Lower lobe of right lung (tissue), 2 donors: ENCODE data around the gene SPTA1. TPM values are rescaled to one million over a fixed set of nuclear protein-coding genes. Genes with fewer than 3 reads are reported as not detected.

Source experiments
- ATAC-seq, 2 donors: fragments of 200-7000 bp; cut with Tn5 transposase; one replicate each; pipeline ENCODE4 v1.9.1; 2020 to 2022; ENCODE audit warnings: mild to moderate bottlenecking in 2 of 2, moderate library complexity in 2 of 2
- DNase-seq: peaks from one replicate; pipeline ENCODE4 v3.0.0-alpha.2; 2020
- H3K27ac ChIP-seq: fragments of 200-600 bp; one replicate; pipeline ENCODE4 v1.8.0; 2022
- H3K27me3 ChIP-seq: fragments of 200-600 bp; one replicate; pipeline ENCODE4 v1.8.0; 2022; ENCODE audit warnings: low read depth
- H3K36me3 ChIP-seq: fragments of 200-600 bp; one replicate; pipeline ENCODE4 v1.8.0; 2022; ENCODE audit warnings: mild to moderate bottlenecking
- H3K4me1 ChIP-seq: fragments of 200-600 bp; one replicate; pipeline ENCODE4 v1.8.0; 2022
- H3K4me3 ChIP-seq: fragments of 200-600 bp; one replicate; pipeline ENCODE4 v1.8.0; 2022; ENCODE audit warnings: mild to moderate bottlenecking
- H3K9me3 ChIP-seq: fragments of 200-600 bp; one replicate; pipeline ENCODE4 v1.8.0; 2022
- intact Hi-C: fragments of 100-400 bp; cut with DNase I; formaldehyde crosslinking; loops from one replicate; pipeline ENCODE4 v1.11.0; 2022
- total RNA-seq: library from RNA; stranded (reverse); fragmentation: NEBNext Ultra II Directional; extraction: Animal tissue kit (Norgen Biotek cat#: 25700); gene quantifications from one replicate; pipeline ENCODE4 v1.2.1, GENCODE V29; 2021
- TF ChIP-seq, protein P1 (sequence below): fragments of 200-600 bp; IDR thresholded peaks from one replicate; pipeline ENCODE4 v1.8.0; 2022; ENCODE audit warnings: antibody characterized with exemption, mild to moderate bottlenecking
- donor health status: DM: no; HTN: yes; CAD: no; lungs with severe emphysema.

Gene SPTA1
- total RNA-seq, 1 donor from 2014 or later = 0.50 TPM

DNA sequence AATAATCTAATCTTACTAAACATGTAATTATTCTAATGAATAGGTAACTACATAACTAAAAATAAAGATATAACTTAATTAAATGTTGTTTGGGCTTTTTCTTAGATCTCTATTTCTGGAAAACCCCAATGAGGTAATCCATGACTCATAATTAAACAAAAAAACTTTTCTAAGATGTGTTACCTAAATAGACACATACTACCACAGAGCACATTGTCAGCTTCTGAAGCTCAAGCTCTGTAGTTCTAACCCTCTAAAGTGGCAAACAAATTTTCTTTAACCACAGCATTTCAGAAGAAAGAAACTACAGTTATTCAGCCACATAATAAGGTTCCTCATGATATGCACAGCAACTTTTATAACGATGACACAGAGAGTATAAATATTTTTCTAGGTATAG is 29.8 kb upstream of the SPTA1 start:
- H3K4me1 ChIP-seq = no peaks in the 10 kb centered on the region
- H3K36me3 ChIP-seq = no peaks in the 10 kb centered on the region
- no peaks in the 10 kb centered on the region for H3K27me3 ChIP-seq
- DNase-seq = no peak
- no peaks in the 10 kb centered on the region for H3K9me3 ChIP-seq
- no peak overlapping the region for H3K4me3 ChIP-seq
- H3K27ac ChIP-seq = no peak overlapping the region
- TF ChIP-seq, protein P1, sequence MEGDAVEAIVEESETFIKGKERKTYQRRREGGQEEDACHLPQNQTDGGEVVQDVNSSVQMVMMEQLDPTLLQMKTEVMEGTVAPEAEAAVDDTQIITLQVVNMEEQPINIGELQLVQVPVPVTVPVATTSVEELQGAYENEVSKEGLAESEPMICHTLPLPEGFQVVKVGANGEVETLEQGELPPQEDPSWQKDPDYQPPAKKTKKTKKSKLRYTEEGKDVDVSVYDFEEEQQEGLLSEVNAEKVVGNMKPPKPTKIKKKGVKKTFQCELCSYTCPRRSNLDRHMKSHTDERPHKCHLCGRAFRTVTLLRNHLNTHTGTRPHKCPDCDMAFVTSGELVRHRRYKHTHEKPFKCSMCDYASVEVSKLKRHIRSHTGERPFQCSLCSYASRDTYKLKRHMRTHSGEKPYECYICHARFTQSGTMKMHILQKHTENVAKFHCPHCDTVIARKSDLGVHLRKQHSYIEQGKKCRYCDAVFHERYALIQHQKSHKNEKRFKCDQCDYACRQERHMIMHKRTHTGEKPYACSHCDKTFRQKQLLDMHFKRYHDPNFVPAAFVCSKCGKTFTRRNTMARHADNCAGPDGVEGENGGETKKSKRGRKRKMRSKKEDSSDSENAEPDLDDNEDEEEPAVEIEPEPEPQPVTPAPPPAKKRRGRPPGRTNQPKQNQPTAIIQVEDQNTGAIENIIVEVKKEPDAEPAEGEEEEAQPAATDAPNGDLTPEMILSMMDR = no peak
- ATAC-seq = no peak
- intact Hi-C loops = no loop called here

DNA sequence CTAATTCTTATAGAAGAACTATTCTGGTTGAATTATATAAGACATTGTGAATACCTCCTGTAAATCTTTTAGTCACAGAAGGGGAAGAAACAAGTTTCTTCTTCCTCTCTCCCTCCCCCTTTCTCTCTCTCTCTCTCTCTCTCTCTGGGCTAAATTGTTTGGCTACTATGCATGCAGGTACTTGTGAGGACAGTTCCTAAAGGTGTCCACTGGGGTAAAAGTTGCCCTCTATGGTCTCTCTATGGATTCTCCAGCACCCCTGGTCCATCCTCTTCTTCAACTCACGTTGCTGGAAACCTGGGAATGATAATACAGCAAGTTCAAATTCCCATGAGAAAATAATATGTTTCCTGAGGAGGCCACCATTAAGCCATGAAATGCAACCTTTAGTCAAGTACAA is 28.2 kb upstream of the SPTA1 start:
- Histone ChIP-seq H3K4me1 (no peaks in the 10 kb centered on the region), H3K9me3 (no peaks in the 10 kb centered on the region), H3K27ac (no peak overlapping the region), H3K27me3 (no peaks in the 10 kb centered on the region), H3K4me3 (no peak overlapping the region), H3K36me3 (no peaks in the 10 kb centered on the region)
- ATAC-seq = no peak
- DNase-seq = no peak
- TF ChIP-seq, protein P1 = no peak
- intact Hi-C loops = no loop called here

DNA sequence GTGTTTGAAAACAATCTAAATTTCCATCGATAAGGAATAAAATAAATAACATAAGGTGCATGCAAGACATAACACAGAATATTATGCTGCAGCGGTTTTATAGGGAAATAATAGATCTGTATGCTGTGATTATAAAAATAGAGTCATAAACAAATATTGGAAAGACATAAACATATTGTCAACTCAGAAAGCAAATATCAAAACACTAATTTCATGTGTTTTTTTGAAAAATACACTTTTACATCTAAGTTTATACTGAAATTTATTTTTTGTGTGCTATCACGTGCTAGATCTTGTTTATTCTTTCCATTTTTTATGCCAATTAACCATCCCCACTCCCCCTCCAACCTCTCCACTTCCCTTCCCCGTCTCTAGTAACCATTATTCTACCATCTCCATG is 24.6 kb upstream of the SPTA1 start:
- Histone ChIP-seq H3K36me3 (no peaks in the 10 kb centered on the region), H3K27me3 (no peaks in the 10 kb centered on the region), H3K27ac (no peak overlapping the region), H3K4me3 (no peak overlapping the region), H3K9me3 (no peaks in the 10 kb centered on the region), H3K4me1 (no peaks in the 10 kb centered on the region)
- DNase-seq (no peak), ATAC-seq (no peak)
- TF ChIP-seq, protein P1 = no peak
- intact Hi-C loops = no loop called here

DNA sequence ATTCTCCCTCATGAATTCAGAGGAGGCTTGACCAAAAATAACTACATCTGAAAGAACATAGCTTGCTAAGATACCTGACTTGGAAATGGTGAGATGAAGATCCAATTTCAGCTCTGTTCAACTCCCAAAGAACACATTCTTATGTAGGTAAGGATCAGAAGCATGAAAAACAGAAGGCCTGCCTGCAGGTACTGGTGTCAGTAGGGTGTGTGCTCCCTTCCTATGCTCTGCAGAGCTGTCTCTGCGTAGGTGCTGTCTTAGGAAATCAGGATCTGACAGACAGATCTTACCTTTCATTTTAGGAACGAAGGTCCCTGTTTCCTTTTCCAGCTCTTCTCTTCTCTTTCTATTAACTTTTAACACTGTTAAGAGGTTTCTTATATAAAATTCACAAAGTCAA is 19.6 kb upstream of the SPTA1 start:
- no peaks in the 10 kb centered on the region for H3K9me3 ChIP-seq
- no peak for DNase-seq
- TF ChIP-seq, protein P1 = no peak
- no peak for ATAC-seq
- intact Hi-C loops = no loop called here
- H3K4me3 ChIP-seq = no peak overlapping the region
- no peaks in the 10 kb centered on the region for H3K27me3 ChIP-seq
- H3K27ac ChIP-seq = no peak overlapping the region
- no peaks in the 10 kb centered on the region for H3K36me3 ChIP-seq
- no peaks in the 10 kb centered on the region for H3K4me1 ChIP-seq

DNA sequence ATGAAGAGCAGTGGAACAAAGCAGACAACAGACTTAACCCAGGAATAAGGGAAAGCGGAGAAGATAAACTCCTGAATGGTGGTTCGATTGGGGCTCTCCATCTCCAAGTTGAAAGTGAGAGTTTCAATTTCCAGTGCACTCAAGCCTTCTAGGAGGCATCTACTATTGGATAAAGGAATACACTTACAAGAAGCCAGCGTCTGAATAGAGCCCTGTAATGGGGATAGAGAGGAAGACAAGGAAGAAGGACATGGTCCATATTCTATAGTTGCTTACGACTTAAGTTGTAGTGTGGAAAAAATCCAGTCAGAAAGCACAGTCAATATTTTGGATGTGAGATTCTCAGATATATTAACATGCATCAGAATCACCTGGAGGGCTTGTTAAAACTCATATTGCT is 14.0 kb upstream of the SPTA1 start, which contains the start of gene OR6K2:
Gene OR6K2, minus strand, starts transcription at position 101 of the 400 bp plus-strand sequence. Its CDS starts 0 bp downstream, at position 101.
- TF ChIP-seq, protein P1 = no peak

DNA sequence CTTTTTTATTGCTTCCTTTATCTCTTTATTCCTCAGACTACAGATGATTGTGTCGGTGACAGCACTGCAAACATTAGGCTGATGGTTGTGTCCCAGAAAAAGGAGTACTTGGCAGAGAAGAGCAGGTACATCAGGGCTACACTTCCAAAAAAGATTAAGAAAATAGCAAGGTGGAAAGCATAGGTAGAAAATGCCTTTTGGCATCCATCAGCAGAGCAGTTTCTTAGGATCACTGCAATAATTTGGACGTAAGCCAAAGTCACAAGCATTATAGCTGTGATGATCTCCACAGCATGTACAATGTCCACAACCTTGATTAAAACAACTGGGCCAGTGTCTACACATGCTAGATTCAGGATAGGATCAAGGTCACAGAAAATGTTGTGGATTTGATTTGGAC is 8.1 kb upstream of the SPTA1 start:
- DNase-seq (no peak), ATAC-seq (no peak)
- Histone ChIP-seq H3K9me3 (no peaks in the 10 kb centered on the region), H3K27ac (no peak overlapping the region), H3K27me3 (no peaks in the 10 kb centered on the region), H3K4me1 (no peaks in the 10 kb centered on the region), H3K4me3 (no peak overlapping the region), H3K36me3 (no peaks in the 10 kb centered on the region)
- TF ChIP-seq, protein P1 = no peak
- intact Hi-C loops = no loop called here

More for the DNA sequence above, 14.0 kb upstream of the SPTA1 start, which contains the start of gene OR6K2:
- Histone ChIP-seq H3K36me3 (no peaks in the 10 kb centered on the region), H3K4me1 (no peaks in the 10 kb centered on the region), H3K27ac (no peak within 1 kb of the TSS), H3K27me3 (no peaks in the 10 kb centered on the region), H3K4me3 (no peak within 1 kb of the TSS), H3K9me3 (no peaks in the 10 kb centered on the region)
- DNase-seq (no peak), ATAC-seq (no peak)
- intact Hi-C loops = no loop called here
